Measurements from ENCODE around the gene PRSS56. TPM values are rescaled to one million over a fixed set of nuclear protein-coding genes. Genes with fewer than 3 reads are reported as not detected.

The PRSS56 gene
- total RNA-seq, 1 donor from 2014 or later, result not detected

- no peak for DNase-seq (ENCODE audit: low spot score)
Measured at GRCh38 chr2:232486558-232487384, 33.4 kb upstream of the PRSS56 start.

DNA sequence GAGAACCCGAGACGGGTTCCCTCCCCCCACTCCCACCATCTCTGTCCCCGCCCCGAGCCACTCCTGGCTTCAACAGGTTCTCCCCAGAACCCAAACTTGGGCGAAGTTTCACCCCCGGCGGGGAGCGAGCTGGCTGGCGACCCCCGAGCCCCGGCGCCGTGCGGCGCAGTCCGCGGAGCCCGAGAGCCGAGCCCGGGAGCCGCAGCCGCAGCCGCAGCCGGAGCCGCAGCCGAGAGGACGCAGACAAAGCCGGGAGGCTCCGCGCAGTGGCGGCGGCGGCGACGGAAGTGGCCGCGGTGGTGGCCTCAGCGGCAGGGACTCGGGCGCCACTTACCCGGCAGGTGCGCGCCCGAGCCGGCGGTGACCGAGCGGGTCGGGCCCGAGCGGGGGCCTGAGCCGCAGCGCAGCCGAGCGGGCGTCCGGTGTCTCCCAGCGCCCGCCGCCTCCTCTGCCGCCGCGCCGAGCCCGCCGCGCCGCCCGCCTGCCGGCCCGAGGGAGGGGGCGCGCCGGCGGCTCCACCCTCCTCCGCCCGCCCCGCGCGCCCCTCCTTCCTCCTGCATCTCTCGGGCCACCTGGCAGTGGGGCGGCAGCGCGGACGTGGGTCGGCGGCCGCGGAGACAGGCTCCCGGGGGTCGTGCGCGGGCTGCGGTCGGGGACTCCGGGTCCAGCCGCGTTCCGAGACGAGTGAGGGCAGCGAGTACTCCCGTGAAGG is 32.6 kb upstream of the PRSS56 start, which contains the start of gene ECEL1:
Gene ECEL1, minus strand, starts transcription at position 450 of the 712 bp plus-strand sequence. CDS start 1,181 bp downstream, outside the sequence.
- no peak for DNase-seq (ENCODE audit: low spot score)

GRCh38 chr2:232488097-232488711 is 32.0 kb upstream of the PRSS56 start:
- no peak for DNase-seq (ENCODE audit: low spot score)

- no peak for DNase-seq (ENCODE audit: low spot score)
Measured at GRCh38 chr2:232488721-232489300, 31.4 kb upstream of the PRSS56 start.

GRCh38 chr2:232489516-232490220 is 30.5 kb upstream of the PRSS56 start:
- DNase-seq (ENCODE audit: low spot score), result no peak

DNA sequence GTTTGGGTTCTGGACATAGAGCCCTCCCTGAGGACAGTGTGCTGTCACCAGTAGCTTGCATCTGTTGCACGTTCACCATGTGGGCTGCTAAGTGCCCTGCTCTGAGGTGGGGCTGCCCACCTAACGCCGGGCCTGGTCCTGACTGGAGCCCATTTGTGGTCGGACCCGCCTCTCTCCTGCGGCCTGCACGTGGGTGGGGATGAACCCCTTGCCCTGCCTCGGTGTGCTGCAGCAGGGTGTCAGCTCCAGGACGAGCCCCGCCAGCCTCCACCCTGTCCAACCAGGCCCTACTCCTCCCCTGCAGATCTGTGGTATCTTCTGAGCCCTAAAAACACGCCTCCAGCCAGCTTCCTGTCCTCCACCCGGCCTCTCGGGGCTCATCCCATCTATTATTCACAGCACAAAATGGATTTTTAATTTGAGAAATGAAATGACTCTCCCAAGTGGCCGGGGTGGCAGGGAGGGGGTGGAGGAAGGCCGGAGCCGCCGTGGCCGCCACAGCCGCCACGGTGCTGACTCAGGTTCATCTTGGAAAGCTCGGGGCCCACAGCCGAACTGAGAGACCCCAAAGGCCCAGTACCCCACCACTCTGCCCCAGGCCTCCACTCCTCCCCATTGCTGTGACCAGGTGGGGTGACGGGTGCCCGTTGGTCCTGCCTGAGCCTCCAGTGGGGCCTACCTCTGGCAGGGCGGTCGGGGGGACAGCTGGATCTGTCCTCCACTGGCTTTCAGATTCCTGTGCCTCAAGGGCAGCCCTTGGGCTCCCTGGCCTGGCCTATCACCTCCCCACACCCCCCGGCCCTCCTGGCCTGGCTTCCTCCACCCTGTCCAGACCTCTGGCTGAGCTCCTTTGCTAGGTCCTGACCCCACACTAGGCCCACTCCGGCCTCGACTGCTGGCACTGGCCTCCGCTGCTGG is 29.7 kb upstream of the PRSS56 start:
- DNase-seq (ENCODE audit: low spot score), result no peak

DNA sequence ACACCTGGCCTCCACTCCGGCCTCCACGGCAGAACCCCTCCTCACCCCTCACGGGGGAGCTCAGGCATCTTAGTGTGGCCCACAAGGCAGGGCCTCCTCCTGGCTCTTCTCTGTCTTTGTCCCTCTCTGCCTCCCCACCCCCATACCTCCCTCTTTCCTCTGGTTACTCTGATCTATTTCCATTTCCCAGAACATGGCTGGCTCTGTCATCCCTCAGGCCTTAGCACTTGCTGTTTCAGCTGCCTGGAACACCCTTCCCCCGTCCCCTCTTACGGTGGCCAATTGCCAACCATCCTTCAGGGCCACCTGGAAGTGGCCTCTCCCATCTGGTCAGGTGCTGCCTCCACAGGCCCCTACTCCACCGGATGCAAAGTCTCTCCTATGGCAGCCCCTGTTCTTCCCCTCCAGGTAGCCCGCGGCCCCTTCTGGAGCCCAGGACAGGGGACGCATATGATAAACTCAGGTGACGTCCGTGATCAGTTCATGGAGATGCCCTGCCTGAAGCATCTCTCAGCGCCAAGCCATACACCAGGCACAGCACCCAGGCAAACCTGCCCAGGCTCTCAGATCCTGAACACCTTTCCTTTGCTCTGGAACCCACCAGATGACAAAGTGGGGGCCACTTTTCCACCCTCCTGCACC is 28.9 kb upstream of the PRSS56 start:
- DNase-seq (ENCODE audit: low spot score), result no peak

DNA sequence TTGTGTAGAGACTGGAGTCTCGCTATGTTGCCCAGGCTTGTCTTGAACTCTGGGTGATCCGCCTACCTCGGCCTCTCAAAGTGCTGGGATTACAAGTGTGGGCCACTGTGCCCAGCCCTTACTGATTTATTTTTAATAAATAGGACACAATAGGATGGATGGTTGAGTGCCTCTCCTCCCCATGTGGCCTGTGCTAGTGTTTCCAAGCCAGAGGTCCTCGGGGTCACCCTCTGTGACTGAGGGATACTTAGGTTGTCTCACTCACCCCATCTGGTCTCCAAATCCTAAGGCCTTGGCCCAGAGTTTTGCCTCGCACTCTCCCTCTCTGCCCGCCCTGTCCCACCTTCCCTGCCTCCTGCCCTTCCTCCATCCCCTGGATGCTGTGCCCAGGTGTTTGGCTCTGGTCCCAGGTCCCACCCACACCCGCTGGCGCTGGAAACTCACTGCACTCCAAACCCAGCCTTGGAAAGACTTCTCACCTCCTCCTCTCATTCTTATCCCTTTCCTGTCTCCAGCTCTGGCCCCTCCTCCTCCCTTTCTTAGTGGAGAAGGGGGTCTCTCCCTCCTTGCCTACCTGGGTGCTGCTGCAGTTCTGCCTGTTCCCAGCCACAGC is 27.8 kb upstream of the PRSS56 start:
- DNase-seq (ENCODE audit: low spot score), result no peak

DNA sequence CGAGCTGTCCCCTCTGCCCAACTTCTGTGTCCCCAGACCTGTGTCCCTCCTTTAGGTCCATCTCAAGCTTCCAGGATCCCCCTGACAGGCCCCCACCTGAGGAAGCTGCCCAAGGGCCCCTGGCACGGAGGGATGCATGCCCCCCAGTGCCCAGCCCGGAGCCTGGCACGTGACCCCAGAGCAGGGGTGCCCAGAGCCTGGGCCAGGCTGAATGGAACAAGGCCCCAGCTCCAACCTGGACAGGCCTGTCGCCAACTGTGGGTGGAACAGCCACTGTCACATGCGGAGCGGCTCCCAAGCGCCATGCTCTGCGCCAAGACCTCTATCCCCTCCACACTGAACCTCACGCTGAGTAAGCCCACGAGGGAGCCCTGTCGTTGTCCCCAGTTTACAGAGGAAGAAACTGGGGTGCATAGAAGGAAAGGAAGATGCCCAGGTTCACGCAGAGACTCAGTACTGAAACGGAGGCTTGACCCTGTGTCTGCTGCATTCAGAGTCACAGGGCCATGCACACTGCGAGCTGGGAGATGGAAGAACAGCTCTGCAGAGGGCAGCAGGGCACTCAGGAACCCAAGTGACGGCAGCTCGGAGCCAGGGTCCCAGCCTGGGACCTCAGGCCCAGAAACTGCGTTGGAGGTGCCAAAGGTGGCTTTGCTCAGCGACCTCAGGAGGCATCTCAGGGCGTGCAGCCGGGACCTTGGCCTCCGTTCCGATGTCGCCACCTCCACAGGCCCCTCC is 27.1 kb upstream of the PRSS56 start:
- no peak for DNase-seq (ENCODE audit: low spot score)

DNA sequence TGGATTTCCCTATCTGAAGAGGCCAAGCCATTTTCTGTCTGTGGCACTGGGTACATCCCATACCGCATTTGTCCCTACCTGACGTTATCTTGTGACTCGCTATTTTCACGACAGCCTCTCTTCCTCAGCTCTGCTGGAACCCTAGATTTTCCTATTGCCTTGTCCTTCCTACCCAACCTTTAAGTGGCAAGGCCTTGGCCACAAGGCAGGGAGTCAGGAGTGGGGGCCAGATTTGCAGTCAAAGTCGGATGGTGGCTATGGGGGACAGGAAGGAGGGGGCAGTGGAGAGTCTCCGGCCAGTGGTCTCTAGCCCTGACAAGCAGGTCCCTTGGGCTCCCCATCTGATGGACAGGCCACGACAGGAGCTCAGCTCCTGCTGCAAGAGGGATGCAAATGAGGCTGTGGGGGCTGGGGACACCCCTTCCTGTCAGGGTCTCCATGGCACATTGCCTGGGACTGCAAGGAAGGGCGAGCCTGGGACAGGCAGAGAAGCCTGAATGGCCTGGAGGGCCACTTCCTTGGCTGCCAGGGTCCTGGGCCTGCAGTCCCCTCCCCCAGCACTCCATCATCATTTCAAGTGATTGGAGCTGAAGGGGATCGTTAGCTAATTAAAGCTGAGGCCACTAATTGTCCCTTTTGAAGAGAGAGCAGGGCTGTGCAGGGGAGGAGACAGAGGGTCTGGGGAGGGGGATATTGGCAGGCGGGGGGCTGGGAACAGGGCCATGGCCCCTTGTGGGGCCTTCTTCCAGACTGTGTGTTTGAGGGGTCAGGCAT is 26.3 kb upstream of the PRSS56 start:
- no peak for DNase-seq (ENCODE audit: low spot score)

DNA sequence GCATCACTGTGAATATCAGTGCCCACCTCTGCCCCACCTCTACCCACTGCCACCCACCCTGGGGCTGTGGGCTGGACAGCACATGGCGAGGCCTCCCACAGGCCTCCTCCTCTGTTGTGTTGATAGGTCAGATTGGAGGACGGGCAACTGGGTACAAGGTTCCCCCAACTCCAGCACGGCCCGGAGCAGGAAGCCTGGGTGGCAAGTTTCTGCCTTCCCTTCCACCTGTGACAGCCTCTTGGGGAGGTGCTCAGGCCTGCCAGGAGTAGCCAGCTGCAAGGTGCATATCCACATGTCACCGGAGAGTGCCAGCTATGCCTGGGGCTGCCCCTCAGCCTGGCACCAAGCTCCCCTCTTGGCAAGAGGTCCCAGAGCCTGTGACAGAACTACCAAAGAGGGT is 25.6 kb upstream of the PRSS56 start:
- no peak for DNase-seq (ENCODE audit: low spot score)

GRCh38 chr2:232495292-232495691 is 24.9 kb upstream of the PRSS56 start:
- DNase-seq (ENCODE audit: low spot score), result no peak

GRCh38 chr2:232496501-232497270 is 23.5 kb upstream of the PRSS56 start:
- no peak for DNase-seq (ENCODE audit: low spot score)

DNA sequence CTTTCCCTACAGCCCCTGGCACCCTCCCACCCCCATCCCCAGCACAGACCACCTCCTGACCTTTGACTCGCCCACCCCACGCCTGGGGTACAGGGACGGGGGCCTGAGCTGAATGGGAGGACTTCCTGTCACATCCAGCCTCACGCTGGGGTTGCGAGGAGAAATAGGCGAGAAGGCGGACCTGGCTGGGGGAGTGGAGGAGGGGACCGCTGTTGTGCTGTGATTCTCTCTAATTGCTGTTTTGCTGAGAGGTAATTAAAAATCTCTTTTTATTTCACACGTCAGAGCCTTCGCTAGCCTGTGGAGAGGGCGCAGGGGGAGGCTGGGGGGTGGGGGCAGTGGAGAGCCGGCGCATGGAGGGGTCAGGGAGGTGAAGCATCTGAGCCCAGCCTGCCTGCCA is 22.8 kb upstream of the PRSS56 start:
- no peak for DNase-seq (ENCODE audit: low spot score)

GRCh38 chr2:232498452-232498851 is 21.7 kb upstream of the PRSS56 start:
- no peak for DNase-seq (ENCODE audit: low spot score)

DNA sequence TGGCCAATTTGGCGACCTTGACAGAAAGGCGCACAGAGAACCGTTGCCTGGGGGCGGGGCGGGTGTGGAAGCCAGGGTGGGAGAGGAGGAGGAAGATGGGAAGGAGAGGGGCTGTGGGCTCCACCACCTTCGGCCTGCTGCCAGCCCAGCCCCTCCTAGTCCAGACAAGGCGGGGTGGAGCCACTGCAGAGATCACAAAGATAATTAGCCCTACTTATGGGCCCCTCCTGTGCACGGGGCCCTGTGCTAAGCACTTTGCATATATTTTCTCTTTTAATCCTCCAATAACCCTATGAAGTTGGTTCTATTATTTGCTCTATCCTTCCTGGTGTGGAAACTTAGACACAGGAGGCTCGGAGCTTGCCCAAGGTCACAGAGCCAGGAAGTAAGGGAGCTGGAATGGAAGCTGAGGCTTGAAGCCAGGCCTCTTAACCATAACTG is 18.8 kb upstream of the PRSS56 start:
- no peak for DNase-seq (ENCODE audit: low spot score)

DNA sequence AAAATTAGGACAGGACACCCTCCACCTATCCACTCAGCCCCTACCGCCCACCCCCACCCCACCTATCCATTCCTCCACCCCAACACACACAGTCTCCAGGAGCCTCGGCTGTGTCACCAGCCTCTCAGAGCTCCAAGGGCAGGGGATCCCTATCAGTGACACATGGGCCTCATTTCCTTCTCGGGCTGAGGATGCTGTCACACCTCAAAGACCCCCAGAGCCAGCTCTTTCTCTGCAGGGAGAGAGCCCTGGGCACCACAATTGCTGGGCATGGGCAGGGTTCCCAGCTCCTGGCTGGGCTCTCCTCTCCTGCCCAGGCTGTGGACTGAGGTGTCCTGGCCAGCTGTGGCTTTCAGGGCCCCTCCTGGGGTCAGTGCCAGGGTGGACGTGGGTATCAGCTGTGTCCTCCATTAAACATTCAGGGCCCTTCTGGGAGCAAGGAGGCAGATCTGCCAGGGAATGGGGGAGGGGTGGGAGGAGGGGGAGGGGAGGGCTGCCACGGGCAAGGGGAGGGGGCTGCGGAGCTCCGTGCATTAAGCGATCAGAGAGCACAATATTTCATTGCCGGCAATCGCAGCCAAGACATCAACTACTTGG is 18.3 kb upstream of the PRSS56 start:
- no peak for DNase-seq (ENCODE audit: low spot score)
